Measurements from ENCODE around the gene UMODL1.

DNA sequence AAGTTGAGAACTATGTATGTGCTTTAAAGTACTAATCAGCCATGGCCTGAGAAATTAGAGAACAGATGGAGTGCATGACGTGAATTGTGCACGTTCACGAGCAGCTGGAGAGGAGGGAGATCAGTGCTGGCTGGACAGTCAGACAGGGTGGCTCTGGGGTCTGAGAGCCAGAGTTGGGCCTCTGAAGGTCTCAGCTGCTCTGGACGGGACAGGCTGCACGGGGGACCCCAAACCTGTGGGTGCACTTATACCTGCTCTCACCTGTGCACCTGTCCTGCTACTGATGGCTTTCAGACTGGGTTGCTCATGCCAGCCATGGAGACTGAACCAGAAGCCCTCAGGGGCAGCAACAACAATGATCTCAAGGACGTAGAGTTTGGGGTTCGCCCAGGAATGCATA is 43.5 kb downstream of the UMODL1 start:
- TF ChIP-seq, protein P1, sequence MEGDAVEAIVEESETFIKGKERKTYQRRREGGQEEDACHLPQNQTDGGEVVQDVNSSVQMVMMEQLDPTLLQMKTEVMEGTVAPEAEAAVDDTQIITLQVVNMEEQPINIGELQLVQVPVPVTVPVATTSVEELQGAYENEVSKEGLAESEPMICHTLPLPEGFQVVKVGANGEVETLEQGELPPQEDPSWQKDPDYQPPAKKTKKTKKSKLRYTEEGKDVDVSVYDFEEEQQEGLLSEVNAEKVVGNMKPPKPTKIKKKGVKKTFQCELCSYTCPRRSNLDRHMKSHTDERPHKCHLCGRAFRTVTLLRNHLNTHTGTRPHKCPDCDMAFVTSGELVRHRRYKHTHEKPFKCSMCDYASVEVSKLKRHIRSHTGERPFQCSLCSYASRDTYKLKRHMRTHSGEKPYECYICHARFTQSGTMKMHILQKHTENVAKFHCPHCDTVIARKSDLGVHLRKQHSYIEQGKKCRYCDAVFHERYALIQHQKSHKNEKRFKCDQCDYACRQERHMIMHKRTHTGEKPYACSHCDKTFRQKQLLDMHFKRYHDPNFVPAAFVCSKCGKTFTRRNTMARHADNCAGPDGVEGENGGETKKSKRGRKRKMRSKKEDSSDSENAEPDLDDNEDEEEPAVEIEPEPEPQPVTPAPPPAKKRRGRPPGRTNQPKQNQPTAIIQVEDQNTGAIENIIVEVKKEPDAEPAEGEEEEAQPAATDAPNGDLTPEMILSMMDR (IDR thresholded peaks at IDR 0.05; ENCODE audit: poor library complexity): no peak
- no peak for TF ChIP-seq EZH2 (IDR thresholded peaks at IDR 0.05; ENCODE audit: borderline replicate concordance)
